HFFc6 (cell line): ENCODE results near the gene PCDH15. TPM values are rescaled to one million over a fixed set of nuclear protein-coding genes. Genes with fewer than 3 reads are reported as not detected.

Experiments
- DNase-seq: peaks from one replicate; pipeline ENCODE4 v3.0.0-alpha.2; 2018
- H3K27ac Mint-ChIP-seq: 2 replicates; pipeline ENCODE4 v1.8.0; 2020; ENCODE audit warnings: mild to moderate bottlenecking, mixed read lengths
- H3K27me3 Mint-ChIP-seq: 2 replicates; pipeline ENCODE4 v1.8.0; 2021; ENCODE audit warnings: mild to moderate bottlenecking, moderate library complexity, mixed read lengths; ENCODE audit not compliant: insufficient read depth
- H3K36me3 Mint-ChIP-seq: 2 replicates; pipeline ENCODE4 v1.8.0; 2021; ENCODE audit warnings: low read depth, mixed read lengths
- H3K4me1 Mint-ChIP-seq: 2 replicates; pipeline ENCODE4 v1.8.0; 2020; ENCODE audit warnings: low read depth, mixed read lengths
- H3K4me3 Mint-ChIP-seq: 2 replicates; pipeline ENCODE4 v1.8.0; 2020; ENCODE audit warnings: mild to moderate bottlenecking, moderate library complexity, mixed read lengths
- H3K9me3 Mint-ChIP-seq: 2 replicates; pipeline ENCODE4 v1.8.0; 2020; ENCODE audit warnings: mild to moderate bottlenecking, mixed read lengths
- CTCF ChIP-seq: fragments of 200-600 bp; sonication (generic); IDR thresholded peaks from 2 replicates; pipeline ENCODE4 v1.5.0; 2021; ENCODE audit warnings: antibody characterized with exemption, mild to moderate bottlenecking
- total RNA-seq, 6 experiments: library from RNA; stranded (reverse); fragmentation: NEBNext Ultra II Directional; extraction: Animal tissue kit (Norgen Biotek cat#: 25700); gene quantifications; 2 replicates in 1 of 6; 3 replicates in 5 of 6; pipeline ENCODE4 v1.2.3, GENCODE V29; 2021

The PCDH15 gene
- total RNA-seq, 6 experiments from 2014 or later = not detected

- peaks cover 14% of the 10 kb centered on the region for H3K9me3 Mint-ChIP-seq
- no peaks in the 10 kb centered on the region for H3K36me3 Mint-ChIP-seq
- no peak overlapping the region for H3K4me3 Mint-ChIP-seq
- no peak for TF ChIP-seq CTCF
- H3K27ac Mint-ChIP-seq = no peak overlapping the region
- no peaks in the 10 kb centered on the region for H3K27me3 Mint-ChIP-seq
- no peak for DNase-seq
- H3K4me1 Mint-ChIP-seq = no peaks in the 10 kb centered on the region
Observed at GRCh38 chr10:53899463-53900160, 901.4 kb downstream of the PCDH15 start.

DNA sequence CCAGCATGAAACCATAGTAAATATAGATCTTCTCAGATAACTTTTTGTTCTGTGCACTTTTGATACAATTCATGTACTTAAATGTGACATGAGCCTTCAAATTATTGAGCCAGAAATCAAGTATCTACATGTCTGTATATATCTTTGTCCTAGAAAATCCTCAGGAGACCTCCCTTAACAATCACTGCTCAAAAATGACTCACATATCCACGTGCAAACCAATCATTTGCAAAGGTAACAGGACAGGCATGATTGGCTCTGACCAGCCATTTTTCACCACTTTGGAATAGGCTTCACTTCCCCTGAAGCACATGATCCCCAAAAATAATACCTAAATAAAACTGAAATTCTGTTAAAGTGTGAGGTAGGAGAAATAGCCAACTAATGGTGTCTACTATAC lies 902.5 kb downstream of the PCDH15 start:
- H3K27me3 Mint-ChIP-seq = no peaks in the 10 kb centered on the region
- H3K36me3 Mint-ChIP-seq = no peaks in the 10 kb centered on the region
- H3K4me1 Mint-ChIP-seq = no peaks in the 10 kb centered on the region
- H3K27ac Mint-ChIP-seq = no peak overlapping the region
- peaks cover 17% of the 10 kb centered on the region for H3K9me3 Mint-ChIP-seq
- TF ChIP-seq CTCF = no peak
- no peak for DNase-seq
- no peak overlapping the region for H3K4me3 Mint-ChIP-seq

DNA sequence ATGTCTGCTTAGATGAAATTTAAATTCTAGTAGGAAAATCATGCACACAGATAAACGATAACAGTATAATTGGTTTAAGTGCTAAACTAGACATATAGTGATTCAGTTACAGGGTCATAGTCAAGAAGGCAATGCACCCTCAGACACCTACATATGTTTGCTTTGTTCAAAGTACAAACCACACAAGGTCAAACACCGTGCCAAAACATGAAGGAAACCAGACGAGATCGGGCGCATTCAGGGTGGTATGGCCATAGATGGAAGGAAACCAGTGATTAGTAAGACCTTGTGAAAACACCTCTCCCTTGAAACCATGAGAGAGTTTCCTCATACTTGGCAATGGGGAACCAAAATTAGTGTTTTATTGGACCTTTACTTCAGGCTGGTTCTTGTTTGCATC lies 906.9 kb downstream of the PCDH15 start:
- H3K27ac Mint-ChIP-seq = no peak overlapping the region
- H3K36me3 Mint-ChIP-seq = no peaks in the 10 kb centered on the region
- H3K4me1 Mint-ChIP-seq = no peaks in the 10 kb centered on the region
- no peak for TF ChIP-seq CTCF
- H3K27me3 Mint-ChIP-seq = no peaks in the 10 kb centered on the region
- H3K9me3 Mint-ChIP-seq = peaks cover 32% of the 10 kb centered on the region
- H3K4me3 Mint-ChIP-seq = no peak overlapping the region
- DNase-seq = no peak

- no peak for TF ChIP-seq CTCF
- H3K27me3 Mint-ChIP-seq = no peaks in the 10 kb centered on the region
- peaks cover 31% of the 10 kb centered on the region for H3K9me3 Mint-ChIP-seq
- no peaks in the 10 kb centered on the region for H3K36me3 Mint-ChIP-seq
- H3K4me1 Mint-ChIP-seq = no peaks in the 10 kb centered on the region
- no peak overlapping the region for H3K4me3 Mint-ChIP-seq
- no peak for DNase-seq
- H3K27ac Mint-ChIP-seq = no peak overlapping the region
Observed at GRCh38 chr10:53893061-53893460, 908.0 kb downstream of the PCDH15 start.

- Mint-ChIP-seq H3K27ac (no peak overlapping the region), H3K4me1 (no peaks in the 10 kb centered on the region), H3K27me3 (no peaks in the 10 kb centered on the region), H3K4me3 (no peak overlapping the region), H3K9me3 (peaks cover 34% of the 10 kb centered on the region), H3K36me3 (no peaks in the 10 kb centered on the region)
- TF ChIP-seq CTCF = no peak
- DNase-seq = no peak
Observed at GRCh38 chr10:53886325-53887300, 914.4 kb downstream of the PCDH15 start.
